NCI-H2107 treated with DMSO at 0.1 percent for 48 hours (cell line): ENCODE data around the gene UBA3.

Source experiments
- DNase-seq: peaks from one replicate; lab custom pipeline; 2025; ENCODE audit not compliant: unreplicated experiment; lab: John Stamatoyannopoulos, UW

Gene UBA3

DNA sequence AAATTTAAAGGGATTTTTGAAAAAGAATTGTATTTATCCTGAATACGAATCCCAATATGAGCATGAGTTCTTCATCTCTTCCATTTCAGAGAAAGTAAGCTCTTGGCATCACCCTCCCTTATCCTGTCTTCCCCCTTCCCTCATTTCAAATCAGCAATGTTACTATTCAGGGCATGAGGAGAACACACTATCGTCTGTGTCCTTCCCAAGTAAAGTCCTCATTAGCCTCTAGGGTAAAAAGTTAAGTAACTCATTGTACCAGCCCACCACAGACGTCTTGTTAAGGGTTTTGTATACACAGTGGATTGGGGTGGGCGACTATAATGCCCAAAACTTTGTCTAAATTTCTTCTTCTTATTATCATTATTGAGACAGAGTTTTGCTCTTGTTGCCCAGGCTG is 19.4 kb upstream of the UBA3 start:
- DNase-seq, result no peak

DNA sequence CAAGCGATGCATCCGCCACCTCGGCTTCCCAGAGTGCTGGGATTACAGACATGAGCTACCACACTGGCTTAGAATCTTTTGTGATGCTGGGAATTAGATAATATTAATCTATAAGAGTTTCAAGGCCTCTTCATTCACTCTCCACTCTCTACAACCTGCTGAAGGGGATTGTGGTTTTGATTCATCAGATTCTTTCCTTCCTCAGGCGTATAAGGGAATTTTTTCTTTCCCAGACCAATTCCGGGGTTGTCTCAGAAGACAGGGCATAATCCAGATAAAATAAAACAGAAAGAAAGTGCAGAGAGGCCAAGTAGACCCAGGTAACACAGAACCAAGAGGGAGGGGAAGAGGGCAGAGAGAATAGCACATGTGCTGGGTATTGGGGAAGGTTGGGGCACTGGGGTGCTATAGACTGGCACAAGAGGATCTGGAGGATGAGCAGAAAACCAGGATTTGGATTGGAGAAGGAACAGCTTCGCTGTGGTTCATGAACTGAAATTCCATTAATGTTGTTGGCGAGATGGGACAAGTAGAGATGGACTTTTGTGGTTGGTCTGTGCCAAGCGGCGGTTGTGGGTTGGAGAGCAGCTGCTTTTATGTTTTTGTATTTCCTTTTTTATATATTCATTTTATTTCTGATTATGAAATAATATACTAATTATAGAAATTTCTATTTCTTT is 17.4 kb upstream of the UBA3 start:
- no peak for DNase-seq

DNA sequence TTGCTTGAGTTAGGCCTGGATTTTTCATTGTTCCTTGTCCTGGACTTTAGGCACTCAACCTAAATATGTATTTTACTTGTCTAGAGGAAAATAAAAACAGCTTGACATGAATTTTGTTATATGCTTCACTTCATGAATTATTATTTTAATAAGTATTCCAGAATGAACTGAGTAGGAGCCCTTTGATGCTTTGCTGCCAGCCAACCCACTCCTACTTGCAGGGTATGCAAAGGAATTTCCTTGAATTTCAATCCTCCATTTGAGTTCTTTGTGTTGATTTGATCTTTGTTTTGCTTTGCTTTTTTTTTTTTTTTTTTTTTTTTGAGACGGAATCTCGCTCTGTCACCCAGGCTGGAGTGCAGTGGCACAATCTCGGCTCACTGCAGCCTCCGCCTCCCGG is 16.1 kb upstream of the UBA3 start:
- no peak for DNase-seq

- DNase-seq, result no peak
Observed at GRCh38 chr3:69095636-69096035, 15.5 kb upstream of the UBA3 start.

- no peak for DNase-seq
Observed at GRCh38 chr3:69094467-69095205, 14.5 kb upstream of the UBA3 start.

- no peak for DNase-seq
Observed at GRCh38 chr3:69092030-69092516, 11.9 kb upstream of the UBA3 start.

GRCh38 chr3:69091389-69092029 is 11.3 kb upstream of the UBA3 start:
- no peak for DNase-seq

- no peak for DNase-seq
Observed at GRCh38 chr3:69090021-69090420, 9.9 kb upstream of the UBA3 start.

DNA sequence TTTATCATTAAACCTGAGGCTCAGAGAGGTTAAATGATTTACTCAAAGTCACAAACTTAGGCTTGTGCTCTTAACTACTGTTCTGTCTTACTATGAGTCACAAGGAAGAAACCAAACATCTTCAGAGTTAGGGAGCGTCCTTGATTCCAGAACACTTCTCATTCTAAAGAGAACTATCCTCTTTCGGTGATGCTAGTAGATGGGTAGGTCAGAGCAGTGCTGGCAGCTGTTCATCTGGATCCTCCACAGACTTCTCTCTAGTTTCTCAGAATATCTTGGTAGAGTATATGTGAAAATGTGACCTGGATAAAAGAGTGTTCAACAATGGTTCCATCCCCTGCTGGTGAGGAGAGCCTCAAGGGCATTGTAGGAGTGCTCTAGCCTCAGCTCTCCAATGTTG is 7.9 kb upstream of the UBA3 start:
- no peak for DNase-seq

DNA sequence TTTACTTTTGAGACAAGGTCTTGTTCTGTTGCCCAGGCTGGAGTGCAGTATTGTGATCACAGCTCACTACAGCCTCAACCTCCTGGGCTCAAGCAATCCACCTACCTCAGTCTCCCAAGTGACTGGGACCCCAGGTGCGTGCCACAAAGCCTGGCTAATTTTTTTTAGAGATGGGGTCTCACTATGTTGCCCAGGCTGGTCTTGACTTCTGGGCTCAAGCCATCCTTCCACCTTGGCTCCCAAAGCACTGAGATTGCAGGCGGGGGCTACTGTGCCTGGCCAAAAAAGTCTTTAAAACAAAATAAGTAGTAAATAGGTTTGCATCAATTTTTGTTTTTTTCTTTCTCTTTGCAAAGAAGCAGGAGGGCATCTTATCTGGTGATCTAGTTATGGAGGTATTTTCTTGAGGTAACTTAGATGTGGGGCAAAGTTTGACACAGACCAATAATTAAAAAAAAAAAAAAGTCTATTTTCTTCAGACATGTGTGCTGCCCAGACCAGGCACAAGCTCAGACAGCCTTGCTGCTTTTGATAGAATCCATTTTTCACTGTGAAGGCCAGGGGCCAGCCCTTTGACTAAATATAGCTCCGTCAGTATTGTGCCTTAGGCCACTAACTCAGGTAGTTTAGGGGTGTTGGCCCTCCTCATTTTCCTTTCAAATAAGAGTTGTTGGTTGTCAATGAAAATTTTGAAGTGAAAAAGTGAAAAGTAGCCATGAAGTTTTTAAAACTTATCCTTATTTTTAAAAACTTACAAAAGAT is 7.0 kb upstream of the UBA3 start:
- DNase-seq, result no peak

DNA sequence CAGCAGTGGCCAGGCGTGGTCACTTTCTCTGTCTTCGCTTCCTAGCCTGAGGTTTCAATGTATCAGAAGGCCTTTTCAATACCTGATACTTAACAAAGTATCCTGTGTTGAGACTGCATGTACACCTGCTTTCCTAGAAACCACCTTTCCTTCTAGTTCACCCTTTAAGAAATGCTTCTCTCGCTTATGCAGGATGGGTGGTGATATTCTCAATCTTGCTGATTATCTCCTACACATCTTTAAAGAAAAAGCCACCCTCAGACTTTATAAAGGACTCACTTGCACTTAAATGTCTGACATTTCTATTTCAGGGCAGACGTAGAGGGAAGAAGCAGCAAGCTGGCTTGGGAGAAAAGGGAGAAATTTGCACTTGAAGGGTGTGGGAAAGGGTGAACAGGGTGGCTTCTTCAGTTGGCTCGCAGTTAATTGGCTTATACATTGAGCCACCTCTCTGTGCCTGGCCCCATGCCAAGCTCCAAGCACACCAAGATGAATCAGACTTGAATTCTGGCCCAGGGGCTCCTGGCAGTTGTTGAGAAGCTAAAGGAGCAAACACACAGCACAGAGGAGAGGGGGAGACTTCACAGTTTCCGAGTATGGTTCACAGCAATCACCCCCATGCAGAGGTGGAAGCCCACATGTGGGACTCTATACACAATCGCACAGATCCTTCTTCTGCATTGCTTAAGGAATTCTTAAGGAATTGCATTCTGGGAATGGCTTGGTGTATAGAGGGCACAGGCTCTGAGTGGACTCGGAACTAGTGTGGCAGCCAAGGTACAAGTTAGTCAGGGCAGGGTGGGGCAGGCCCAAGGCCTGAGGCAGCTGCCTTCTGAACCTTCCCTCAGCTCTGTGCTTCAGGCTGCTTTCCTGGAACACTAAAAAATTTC is 5.9 kb upstream of the UBA3 start:
- DNase-seq, result peak; percentile 25

GRCh38 chr3:69085168-69085832 is 5.1 kb upstream of the UBA3 start:
- DNase-seq, result no peak

DNA sequence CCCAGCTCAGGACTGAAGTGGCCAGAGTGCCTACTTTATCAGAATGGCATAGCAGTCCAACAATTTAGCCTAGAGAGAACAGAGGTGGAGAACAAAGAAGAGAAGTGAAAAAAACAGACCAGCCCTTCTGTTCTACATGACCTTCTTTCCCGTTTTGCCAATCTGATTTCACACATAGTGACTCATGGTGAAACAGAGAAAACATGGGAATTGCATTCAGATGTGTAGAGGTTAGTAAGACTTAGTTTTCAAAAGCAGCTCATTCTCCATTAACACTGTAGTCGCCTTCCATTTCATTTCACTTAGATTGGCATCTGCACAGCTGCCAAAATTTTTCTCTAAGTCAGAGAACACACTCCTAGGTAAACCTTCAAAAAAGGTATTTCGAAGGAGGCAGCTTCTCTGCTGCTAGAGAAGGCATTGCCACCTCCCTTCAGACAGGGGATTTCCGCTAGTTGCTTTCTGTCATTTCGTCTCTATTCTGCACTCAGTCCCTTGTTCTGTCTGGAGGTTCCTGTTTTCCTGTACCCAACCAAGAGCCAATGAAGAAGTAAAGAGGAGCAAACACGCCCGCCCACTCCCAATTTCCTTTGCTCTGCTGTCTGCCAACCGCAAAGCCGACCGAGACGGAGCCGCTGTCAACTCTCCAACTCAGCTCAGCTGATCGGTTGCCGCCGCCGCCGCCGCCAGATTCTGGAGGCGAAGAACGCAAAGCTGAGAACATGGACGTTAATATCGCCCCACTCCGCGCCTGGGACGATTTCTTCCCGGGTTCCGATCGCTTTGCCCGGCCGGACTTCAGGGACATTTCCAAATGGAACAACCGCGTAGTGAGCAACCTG is 4.4 kb upstream of the UBA3 start, which contains the start of gene ARL6IP5:
Gene ARL6IP5, plus strand, starts transcription at position 612 of the 842 bp plus-strand sequence. Its CDS starts 111 bp downstream, at position 723.
- DNase-seq, result peak; percentile 57

- DNase-seq, result no peak
Observed at GRCh38 chr3:69082805-69083204, 2.6 kb upstream of the UBA3 start.

- no peak for DNase-seq
Observed at GRCh38 chr3:69082361-69082760, 2.2 kb upstream of the UBA3 start.

- DNase-seq, result no peak
Observed at GRCh38 chr3:69081583-69082262, 1.6 kb upstream of the UBA3 start.

DNA sequence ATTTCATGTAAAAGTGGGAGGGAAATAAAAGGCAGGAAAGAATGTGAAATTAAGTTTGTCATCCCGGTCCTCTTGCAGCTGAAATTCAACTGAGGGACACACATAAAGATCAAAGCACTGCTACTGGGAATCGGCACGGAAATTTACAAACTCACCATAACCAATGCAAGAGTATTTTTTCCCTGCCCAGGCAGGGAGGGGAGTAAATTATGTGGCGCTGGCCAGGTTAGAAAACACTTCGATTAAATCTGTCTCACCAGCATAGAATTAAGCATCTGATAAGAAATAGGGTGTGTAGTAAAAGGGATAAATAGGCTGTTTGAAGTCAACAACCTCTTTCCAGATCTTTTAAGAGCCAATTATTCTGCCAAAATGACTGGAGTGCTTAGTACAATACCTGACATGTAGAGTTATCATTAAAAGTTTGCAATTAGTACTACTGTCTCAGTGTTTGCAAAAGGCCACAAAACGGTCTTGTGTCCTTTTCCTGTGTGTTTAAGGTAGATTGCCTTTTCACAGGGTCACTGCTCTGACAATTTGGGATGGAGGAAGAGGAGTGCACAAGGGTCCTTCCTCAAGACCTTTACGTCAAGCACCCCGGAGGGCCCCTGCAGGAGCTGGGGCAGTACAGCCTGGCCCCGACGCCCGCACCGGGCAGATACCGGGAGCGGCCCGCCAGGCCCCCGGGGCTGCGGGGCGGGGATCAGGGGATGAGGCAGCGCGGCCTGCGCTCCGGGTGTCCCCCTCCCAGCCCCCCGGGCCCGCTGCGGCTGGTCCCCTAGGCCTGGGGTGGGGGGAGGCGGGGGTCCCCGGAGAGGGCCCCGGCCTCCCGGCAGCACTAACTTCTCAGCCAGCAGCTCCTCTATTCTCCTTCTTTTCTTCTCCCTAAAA is 651 bp downstream of the UBA3 start:
- DNase-seq, result no peak
